ENCODE results near the gene PPP1R3G.

- TF ChIP-seq POLR2A (IDR thresholded peaks at IDR 0.05) (no peak), CTCF (IDR thresholded peaks at IDR 0.05) (no peak), POLR2AphosphoS5 (IDR thresholded peaks at IDR 0.05) (no peak)
These were observed 37.5 kb downstream of the PPP1R3G start for GRCh38 chr6:5122504-5123112.
